Stimulated activated CD8-positive, alpha-beta memory T cell treated with anti-CD3 and anti-CD28 coated beads, Interleukin-7, amount 100 ng/mL, for 24 hours (primary cell): ENCODE results near the gene SLC43A1.
"Not testable (repeated sequence)": the region's sequence is repeated elsewhere in the genome, so short reads cannot be mapped to it uniquely, and the experiment has no call there.

Experiments
- DNase-seq: peaks from one replicate; pipeline ENCODE4 v3.0.0-alpha.2; 2020; ENCODE audit warnings: low read depth

SLC43A1 gene

DNA sequence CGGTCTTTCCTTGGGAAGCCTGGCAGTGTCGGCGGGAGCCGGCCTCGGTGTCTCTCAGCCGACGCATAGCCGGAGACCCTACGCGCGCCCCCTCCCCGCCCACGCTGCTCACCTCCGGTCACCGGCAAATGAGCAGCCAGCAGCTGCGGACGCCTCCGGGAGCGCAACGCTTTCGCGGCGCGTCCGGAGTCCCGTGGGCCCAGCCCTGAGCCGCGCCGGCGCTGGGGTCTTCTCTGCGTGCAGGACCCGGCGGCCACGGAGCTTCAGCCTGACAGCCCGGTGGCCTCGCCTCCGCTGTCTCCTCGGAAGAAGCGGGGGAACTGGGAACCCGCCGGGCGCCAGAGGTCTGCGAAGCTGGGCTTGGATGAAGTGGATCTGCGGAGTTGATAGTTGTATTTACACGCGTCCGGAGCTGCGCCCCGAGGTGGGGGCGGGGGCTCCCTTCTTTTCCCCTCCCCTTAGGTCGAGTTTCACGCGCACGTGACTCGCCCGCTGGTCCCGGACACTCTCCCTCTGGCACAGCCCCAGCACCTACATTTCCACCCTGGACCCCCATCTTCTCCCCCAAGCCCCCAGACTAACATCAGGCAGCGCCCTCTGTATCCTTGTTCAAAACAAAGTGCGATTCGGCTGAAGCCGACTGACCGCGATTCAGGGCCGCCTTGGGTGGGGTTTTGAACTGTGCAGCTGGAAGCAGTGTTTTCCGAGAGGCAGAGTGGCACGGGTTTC, at the start of gene SLC43A1:
TSS of gene SLC43A1 (minus strand) at position 371 of the 729 bp plus-strand sequence. CDS start 1,591 bp downstream, outside the sequence.
- DNase-seq: no peak

DNA sequence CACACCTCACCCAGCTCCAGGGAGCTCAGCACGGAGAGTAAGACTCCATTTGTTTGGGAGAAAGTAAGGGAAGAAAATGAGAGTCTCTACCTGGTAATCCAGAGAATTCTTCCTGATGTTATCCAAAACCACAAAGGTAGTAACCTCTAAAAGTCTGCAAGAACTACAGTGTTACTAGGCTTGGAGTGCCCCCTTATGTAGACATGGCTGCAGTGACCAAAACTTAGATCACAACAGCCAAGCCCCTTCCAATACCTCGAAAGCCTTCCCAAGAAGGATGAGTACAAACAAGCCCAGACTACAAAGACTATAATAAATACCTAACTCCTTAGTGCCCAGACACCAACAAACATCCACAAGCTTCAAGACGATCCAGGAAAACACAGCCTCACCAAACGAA, 47.1 kb upstream of the SLC43A1 start:
- no peak for DNase-seq

DNA sequence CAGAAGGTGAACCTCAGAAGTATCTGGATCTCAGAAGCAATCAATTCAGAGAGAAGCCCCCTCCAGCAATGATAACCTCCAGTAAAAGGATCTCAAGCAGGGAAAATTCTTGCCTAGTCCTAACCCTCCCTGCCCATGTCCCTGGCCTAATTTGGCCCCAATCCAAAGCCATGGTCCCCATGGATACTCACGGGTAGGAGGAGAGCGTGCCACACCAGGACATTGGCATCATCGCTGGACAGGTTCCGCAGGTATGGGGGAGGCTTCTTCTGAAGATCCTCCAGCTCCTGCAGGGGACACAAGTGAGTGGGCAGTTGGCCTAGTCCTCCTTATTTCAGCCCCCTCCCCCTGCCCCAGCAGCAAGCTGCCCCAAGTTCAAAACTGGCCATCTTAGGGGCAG, 44.6 kb upstream of the SLC43A1 start:
- DNase-seq: no peak

DNA sequence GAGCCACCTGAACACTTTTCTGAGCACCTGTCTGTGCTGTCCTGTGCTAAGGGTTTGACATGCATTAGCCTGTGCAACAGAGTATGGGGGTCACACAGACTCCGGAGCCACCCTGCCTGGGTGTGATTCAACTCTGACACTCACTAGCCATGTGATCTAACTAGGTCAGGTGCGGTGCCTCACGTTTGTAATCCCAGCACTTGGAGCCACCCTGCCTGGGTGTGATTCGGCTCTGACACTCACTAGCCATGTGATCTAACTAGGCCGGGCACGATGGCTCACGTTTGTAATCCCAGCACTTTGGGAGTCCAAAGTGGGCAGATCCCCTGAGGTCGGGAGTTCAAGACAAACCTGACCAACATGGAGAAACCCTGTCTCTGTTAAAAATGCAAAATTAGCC, 40.5 kb upstream of the SLC43A1 start:
- DNase-seq: no peak

DNA sequence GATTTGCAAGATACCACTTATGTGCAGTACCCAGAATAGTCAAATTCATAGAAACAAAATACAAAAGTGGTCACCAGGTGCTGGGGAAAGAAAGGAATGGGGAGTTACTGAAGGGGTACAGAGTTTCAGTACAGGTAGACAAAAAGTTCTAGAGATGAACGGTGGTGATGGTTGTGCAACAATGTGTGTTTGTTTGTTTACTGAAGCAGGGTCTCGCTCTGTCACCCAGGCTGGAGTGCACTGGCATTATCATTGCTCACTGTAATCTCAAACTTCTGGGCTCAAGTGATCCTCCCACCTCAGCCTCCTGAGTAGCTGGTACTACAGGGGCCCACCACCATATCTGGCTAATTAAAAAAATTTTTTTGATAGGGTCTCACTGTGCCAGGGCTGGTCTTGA, 39.9 kb upstream of the SLC43A1 start:
- DNase-seq: no peak

DNA sequence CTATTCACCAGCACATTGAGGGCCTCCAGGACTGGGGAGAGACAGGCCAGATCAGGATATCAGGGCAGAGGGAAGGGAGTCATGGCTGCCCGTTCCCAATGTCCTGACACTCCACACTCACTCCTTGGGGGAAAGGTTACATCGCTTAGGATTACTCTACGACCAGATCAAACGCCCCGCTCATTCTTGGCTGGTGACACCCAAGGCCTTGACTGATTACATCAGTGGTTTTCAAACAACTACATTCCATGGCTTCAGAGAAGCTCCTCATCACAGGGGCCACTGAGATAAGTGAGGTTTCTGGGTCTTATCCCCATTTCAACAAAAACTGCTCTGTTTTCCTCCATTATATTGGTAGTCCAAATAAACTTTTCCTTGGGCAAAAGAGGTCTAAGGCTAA, 37.0 kb upstream of the SLC43A1 start:
- no peak for DNase-seq

DNA sequence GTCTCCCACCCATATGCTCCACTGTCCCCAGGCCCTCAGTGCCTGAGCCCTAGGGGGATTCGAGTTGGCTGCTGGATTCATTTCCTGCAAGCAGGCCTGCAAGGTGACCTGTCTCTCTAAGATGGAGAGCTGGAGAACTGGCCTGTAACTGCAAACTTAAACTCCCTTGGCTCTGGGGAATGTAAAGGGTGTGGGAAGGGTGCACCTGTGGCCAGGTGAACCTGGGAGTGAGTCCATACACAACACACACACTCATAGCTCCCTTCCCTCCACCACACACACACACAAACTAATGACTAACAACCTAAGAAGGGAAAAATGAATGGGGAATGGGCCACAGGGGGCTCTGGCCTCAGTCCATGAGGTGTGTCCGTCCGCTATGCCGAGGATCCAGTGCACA, 36.4 kb upstream of the SLC43A1 start:
- no peak for DNase-seq

DNA sequence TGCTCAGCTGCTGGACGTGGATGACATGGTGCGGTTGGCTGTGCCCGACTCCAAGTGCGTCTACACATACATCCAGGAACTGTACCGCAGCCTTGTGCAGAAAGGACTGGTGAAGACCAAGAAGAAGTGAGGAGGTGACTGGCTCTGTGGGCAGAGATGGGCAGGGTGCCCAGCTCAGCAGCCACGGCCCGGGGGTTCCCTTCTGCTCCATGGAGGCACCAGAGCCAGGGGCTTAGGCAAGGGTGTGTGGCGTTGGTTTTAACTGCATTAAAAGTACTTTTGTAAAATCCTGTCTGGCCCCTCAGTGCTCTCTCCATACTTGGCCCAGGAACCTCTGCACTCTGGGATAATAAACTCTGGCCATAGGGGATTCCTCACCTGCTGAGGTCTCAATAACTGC, 34.5 kb upstream of the SLC43A1 start:
- DNase-seq: no peak

DNA sequence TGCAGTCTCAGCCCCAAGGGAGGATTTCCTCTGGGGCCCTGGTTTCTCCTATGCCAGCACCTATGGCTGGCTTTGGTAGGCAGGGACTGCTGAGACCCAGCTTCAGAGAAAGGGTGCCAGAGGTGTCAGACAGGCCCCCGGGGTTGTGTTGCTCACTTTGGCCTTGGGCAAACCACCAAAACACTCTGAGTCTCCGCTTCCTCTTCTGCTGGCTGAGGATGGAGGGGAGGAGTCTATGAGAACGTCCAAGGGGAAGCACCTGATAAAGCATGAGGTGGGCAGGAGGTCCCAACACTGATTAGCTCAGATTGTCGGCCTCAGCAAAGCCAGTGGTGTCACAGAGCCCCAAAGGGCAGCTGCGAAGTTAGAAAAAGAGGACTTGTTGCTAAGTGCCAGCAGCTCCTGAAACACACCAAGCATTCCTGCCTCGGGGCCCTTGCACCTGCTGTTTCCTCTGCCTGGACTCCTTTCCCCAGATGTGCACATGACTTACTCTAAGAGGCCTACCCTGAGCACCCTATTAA, 32.4 kb upstream of the SLC43A1 start:
- no peak for DNase-seq

DNA sequence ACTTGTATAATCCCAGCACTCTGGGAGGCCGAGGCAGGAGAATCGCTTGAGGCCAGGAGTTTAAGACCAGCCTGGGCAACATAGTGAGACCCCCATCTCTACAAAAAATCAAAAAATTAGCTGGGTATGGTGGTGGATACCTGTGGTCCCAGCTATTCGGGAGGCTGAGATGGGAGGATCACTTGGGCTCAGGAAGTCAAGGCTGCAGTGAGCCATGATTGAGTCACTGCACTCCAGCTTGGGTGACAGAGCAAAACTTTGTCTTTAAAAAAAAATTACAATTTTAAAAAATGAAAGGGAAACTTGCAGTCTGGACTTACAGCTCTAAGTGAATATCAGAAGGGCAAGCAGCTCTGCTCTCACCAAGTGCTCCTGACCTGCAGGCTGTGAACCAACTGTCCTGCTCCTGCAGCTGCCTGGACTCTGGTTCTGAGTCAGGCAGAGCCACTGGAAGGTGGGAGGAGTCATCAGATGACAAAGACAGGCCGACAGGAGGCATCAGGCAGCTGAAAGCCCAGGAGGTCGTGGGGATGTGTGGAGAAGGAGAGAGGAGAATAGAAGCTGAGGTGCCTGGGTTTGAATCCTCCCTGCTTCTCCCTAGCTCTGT, 31.5 kb upstream of the SLC43A1 start:
- no peak for DNase-seq

DNA sequence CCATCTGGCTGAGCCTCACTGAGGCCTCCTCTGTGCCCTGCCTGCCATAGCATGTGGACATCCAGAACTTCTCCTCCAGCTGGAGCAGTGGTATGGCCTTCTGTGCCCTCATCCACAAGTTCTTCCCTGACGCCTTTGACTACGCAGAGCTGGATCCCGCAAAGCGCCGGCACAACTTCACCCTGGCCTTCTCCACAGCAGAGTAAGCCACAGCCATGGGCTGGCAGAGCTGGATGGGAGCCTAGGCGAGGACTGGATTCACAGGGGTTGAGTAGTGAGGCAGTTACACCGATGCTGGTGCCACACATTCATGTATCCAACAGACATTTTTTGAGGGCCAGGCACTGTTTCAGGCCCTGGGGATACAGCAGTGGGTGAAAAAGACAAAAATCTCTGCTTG, 30.9 kb upstream of the SLC43A1 start:
- no peak for DNase-seq

DNA sequence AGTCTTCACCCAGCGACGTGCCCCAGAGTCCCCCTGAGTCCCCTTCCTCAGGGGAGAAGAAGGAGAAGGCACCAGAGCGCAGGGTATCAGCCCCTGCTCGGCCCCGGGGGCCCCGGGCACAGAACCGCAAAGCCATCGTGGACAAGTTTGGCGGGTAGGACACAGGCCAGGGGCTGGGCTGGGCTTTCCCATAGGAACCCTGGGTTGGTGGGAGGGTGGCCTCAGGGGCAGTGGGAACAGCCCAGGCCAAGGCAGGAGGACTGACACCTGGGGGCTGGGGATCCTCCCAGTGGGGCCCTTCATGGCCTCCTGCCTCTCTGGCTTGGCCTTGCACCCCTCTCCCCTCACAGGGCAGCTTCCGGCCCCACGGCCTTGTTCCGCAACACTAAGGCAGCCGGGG, 30.4 kb upstream of the SLC43A1 start:
- no peak for DNase-seq

DNA sequence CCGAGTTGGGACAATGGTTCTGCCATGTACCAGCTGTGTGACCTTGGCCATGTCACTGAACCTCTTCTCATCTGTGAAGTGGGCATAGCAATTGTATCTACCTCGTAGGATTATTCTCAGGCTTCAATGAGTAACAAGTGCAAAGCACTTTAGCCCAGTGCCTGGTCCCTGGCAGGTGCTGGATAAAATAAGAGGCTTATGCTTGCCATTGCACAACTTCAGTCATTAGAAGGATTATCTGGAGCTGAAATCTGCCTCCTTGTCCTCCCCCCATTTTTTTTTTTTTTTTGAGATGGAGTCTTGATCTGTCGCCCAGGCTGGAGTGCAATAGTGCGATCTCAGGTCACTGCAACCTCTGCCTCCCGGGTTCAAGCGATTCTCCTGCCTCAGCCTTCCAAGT, 29.1 kb upstream of the SLC43A1 start:
- no peak for DNase-seq

DNA sequence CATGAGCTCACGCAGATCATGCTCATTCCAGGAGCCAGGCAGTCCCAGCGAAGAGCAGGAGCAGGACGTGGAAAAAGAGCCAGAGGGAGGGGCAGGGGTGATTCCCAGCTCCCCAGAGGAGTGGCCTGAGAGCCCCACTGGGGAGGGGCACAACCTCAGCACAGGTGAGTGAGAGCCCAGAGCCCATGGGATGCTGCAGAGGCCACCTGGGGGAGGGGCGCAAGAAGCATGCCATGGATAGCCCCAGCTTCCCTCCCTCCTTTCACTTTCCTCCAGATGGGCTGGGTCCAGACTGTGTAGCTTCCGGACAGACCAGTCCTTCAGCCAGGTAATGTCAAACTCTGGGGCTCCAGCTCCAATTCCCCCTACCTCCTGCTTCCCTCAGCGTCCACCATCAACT, 28.1 kb upstream of the SLC43A1 start:
- no peak for DNase-seq

DNA sequence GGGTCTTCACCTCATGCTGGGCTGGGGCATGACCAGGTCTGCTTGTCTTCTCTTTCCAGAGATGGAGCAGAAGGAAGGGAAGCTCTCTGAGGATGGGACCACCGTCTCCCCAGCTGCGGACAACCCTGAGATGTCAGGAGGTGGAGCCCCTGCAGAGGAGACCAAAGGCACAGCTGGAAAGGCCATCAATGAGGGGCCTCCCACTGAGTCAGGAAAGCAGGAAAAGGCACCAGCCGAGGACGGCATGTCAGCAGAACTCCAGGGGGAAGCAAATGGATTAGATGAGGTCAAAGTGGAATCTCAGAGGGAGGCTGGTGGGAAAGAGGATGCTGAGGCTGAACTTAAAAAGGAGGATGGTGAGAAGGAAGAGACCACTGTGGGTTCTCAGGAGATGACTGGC, 27.1 kb upstream of the SLC43A1 start:
- no peak for DNase-seq

DNA sequence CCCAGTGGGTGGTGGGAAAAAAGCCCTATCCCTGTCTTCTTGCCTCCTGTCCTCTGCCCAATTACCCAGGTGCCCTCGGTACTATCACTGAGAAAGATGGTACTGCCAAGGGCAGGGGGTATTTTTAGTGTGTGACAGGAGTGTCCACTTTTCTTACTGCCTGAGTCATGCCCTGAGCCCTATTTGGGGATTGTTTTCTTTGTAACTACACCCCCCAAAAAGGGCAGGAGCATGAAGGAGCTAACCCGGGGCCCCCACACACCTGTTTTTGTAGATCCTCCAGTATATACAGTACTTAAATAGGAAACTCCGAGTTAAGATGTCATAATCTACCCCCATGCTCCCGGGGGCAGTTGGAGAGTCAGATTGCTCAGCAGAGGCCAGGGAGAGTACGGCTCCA, 25.7 kb upstream of the SLC43A1 start:
- no peak for DNase-seq

DNA sequence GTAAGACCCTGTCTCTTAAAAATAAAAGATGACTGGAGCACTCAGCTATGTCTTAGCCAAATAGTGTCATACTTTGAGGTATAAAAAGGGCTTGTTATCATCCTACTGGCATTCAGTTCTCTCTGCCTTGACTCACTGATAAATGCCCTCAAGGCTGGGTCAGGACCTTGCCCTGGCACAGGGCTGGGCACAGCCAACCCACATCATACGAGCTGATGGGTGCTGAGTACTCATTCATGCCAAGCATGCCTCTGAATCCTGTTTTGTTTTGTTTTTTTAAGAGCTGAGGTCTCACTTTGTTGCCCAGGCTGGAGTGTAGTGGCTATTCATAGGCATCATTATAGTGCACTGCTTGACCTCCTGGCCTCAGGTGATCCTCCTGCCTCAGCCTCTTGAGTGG, 23.8 kb upstream of the SLC43A1 start:
- DNase-seq: no peak

DNA sequence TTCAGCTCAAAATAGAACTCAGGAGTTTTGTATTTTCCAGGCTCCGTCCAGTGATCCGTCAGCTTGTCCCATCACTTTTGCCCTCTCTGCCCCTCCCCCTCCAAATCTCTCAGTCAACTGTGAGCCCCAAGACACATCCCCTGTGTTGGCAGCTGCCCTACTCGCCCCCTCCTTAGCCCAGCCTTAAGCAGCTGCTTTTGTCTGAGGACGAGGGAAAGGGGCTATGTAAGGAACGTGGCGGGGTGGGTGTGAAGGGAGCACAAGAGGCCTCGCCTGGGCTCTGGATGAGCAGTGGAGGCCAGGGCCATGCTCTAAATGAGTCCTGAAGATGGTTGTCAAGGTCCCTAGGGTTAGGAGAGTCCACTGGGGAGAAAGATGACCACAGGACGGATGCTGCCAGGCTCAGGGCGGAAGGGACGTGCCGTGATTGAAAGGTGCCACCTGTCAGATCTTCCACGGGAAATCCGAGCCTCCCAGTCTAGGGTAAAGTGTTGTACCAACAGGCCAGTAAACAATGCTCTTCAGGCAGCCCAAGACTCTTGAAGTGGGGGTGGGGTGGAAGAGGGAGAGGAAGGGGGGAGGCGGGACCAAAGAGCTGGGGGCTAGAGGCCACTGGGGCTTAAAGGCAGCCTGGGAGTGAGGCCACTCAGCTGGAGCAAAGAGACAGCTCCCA, 21.6 kb upstream of the SLC43A1 start, which contains the start of gene SMTNL1:
TSS of gene SMTNL1 (plus strand) at position 649 of the 673 bp plus-strand sequence. CDS start 5,048 bp downstream, outside the sequence.
- DNase-seq: no peak

DNA sequence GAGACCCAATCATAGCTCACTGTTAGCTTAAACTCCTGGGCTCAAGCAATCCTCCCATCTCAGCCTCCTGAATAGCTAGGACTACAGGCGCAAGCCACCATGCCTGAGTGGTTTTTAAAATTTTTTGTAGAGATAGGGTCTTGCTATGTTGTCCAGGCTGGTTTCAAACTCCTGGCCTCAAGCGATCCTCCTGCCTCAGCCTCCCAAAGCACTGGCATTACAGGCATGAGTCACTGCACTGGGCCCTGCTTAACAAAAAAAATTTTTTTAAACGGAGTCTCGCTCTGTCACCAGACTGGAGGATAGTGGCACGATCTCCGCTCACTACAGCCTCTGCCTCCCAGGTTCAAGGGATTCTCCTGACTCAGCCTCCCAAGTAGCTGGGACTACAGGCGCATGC, 18.9 kb upstream of the SLC43A1 start:
- DNase-seq: not testable (repeated sequence)

DNA sequence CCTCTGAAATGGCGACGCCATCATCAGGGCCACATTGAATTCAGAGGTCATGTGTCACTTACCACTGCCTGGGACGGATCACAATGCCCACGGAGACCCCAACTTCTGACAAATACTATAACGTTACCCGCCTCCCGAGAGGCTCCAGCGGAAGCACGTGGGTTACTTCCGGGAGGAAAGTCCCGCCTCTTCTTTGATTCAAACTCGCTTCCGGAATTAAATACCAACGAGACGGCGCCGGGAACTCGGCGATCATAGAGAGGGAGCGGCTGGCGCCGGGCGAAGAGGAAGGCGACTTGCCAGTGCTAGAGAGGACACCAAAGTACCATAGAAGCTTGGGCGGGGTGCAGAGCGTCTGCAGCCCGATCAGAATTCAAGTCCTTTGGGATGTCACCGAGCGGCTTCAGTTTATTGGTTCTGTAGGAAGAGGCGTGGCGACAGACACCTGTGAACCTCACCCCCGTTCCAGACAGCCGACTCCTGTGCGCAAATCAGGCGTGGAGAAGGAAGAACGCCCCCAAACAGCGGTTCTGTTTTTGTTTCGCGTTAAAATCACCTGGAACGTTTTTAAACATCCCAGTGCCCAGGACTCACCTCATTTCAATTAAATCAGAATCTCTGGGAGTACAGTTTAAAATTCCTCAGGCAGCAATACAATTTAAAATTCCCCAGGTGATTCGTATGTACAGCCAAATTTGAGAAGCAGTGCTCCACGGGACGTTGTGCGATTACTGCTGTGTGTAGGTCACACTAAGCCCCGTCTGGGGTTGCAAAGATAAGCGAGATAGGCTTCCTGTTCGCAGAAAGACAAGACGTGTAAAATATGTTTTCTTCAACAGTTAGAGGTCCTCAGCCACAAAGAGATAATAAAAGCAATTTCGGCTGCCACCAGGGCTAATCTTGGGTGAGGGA, 15.3 kb upstream of the SLC43A1 start, which contains the start of gene TIMM10:
TSS of gene TIMM10 (minus strand) at position 159 of the 912 bp plus-strand sequence. CDS start 565 bp downstream, outside the sequence.
- peak; percentile 81 for DNase-seq

DNA sequence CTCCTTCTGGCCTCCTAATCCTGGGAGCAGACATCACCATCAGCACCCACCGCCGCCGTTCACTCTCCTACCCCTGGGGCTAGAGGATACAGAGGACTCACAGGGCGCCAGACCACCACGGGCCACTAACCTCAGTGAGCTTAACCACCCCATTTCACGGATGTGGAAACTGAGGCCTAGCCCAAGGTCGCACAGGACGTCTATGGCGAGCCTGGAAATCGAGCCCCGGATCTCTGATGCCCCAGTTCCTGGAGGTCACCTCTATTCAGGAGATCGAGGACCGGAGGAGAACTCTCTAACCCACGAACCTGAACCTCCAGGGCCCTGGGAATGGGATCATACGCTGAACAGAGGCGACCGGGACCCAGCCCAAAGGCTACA, 14.7 kb upstream of the SLC43A1 start:
- DNase-seq: no peak

DNA sequence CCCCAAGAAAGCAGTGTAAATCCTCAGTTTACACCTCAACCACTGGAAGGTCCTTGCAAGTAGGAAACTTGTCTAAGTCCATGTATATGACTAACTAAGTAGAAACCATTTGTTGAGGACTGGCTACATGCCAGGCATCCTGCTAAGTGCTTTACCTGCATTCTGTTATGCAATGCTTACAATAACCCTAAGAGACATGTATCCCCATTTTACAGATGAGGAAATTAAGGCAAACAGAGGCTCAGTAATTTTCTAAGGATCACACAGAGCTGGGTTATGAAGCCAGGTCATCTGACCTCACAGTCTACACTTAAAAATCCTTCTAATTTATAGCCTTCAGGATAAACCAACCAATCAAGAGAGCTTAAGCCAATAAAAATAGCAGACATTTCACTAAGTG, 13.5 kb upstream of the SLC43A1 start:
- DNase-seq: no peak
